ENCODE data around the gene PDXP.

Gene PDXP

DNA sequence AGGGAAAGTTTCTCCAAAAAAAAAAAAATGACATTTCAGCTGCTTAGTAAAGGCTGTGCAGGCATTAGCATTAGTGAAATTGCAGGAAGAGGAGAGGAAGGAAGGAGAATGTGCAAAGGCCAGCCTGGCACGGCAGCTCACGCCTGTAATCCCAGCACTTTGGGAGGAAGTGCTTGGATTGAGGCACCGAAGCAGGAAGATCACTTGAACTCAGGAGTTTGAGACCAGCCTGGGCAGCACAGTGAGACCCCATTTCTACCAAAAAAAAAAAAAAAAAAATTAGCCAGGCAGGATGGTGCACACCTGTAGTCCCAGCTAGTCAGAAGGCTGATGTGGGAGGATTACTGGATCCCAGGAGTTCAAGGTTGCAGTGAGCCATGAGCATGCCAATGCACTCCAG lies 46.1 kb downstream of the PDXP start:
- FAIRE-seq: no peak

GRCh38 chr22:37705205-37705604 lies 46.7 kb downstream of the PDXP start:
- no peak for FAIRE-seq

DNA sequence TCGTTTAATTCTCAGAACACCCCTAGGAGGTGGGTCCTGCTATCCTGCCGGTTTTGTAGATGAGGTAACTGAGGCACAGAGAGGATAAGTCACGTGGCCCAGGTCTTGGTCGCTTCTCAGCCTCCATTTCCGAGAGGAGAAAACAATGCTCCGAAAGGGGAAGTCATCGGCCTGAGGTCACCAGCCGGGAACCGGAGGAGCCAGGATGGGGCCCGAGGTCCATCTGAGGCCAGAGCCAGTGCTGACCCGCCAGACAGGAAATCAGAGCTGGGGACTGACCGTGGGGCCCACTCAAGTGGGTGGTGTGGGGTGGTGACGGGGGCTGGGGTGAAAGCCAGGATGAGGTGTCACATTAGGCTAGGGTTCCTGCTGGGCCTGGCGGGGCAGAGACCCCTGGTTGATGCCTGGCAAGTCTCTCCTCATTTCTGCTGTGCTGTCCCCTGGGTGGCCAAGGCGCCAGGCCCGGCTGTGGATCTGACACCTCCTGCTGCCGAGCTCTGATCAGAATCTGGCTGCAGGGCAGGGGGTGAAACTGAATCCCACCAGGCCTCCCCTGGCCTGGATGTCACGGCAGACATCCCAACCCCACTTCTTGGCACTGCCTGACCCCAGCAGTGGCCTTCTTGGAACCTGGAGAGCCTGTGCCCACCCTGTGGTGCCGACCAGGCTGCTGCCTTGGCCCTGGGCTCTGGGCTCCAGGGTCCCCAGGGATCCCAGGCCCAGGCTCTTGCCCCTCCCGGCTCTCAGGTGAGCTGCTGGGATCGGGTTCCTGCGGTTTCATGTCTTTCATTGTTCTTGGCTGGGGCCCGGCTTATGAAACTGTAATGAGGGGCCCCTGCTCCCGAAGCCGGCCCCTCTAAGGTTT lies 50.3 kb downstream of the PDXP start:
- FAIRE-seq: no peak

DNA sequence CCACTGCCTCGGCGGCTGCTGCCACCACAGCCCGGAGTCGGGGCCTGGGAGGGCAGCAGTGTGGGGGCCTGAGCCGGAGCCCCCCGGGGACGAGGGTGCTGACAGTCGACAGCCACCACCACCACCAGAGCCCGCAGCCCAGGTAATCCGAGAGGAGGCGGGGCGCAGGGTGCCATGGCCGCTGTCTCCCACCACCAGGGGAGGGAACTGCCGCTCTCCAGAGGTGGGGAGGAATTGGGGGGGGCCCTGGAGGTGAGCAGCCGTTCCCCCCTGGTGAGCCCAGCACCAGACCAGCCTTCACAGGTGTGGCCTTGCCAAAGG lies 50.9 kb downstream of the PDXP start:
- FAIRE-seq: no peak

- no peak for FAIRE-seq
Observed at GRCh38 chr22:37710675-37711074, 52.2 kb downstream of the PDXP start.

GRCh38 chr22:37711490-37711889 lies 53.0 kb downstream of the PDXP start:
- no peak for FAIRE-seq

GRCh38 chr22:37713761-37714160 lies 55.2 kb downstream of the PDXP start:
- FAIRE-seq: no peak

DNA sequence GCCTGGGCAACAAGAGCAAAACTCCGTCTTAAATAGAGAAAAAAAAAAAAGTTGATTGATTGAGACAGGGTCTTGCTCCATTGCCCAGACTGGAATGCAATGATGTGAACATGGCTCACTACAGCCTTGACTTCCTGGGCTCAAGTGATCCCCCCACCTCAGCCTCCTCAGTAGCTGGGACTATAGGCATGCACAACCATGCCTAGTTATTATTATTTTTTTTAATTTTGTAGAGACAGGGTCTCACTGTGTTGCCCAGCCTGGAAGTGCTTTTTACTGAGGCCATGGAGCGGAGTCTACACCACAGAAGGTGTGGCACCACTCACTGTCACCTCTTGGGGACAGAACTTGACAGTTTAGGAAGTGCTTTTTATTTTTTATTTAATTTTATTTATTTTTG lies 56.1 kb downstream of the PDXP start:
- FAIRE-seq: no peak

GRCh38 chr22:37715760-37716159 lies 57.2 kb downstream of the PDXP start:
- no peak for FAIRE-seq
